SK-N-MC (cell line): Measurements from ENCODE around the gene ATRN.

Experiments
- DNase-seq: peaks from one replicate; pipeline ENCODE4 v3.0.0-alpha.2; 2011; ENCODE audit warnings: low read depth, low spot score
- H3K27ac ChIP-seq: fragments of 200-600 bp; sonication (generic); 2 replicates; pipeline ENCODE4 v1.5.1; 2016; ENCODE audit warnings: mixed run types
- H3K36me3 ChIP-seq: fragments of 200-600 bp; sonication (generic); 2 replicates; pipeline ENCODE4 v1.6.1; 2017; ENCODE audit warnings: antibody characterized with exemption, low read length, mixed read lengths; ENCODE audit not compliant: insufficient read depth
- H3K4me3 ChIP-seq: fragments of 200-600 bp; sonication (generic); 2 replicates; pipeline ENCODE4 v1.5.1; 2016
- H3K9ac ChIP-seq: fragments of 200-600 bp; sonication (generic); 2 replicates; pipeline ENCODE4 v1.8.0; 2017; ENCODE audit warnings: mixed run types, mixed read lengths; ENCODE audit not compliant: insufficient read length
- H3K9me3 ChIP-seq: fragments of 200-600 bp; sonication (generic); 2 replicates; pipeline ENCODE4 v1.6.1; 2017; ENCODE audit warnings: low read depth, mild to moderate bottlenecking, antibody characterized with exemption, low read length, moderate library complexity, mixed read lengths
- EZH2 ChIP-seq: fragments of 200-600 bp; sonication (generic); IDR thresholded peaks from one replicate; pipeline ENCODE4 v1.6.1; 2017; ENCODE audit warnings: antibody characterized with exemption
- FOXP2 ChIP-seq: optimal IDR thresholded peaks from 2 replicates; pipeline ENCODE3; 2011; ENCODE audit warnings: mild to moderate bottlenecking, moderate library complexity; ENCODE audit not compliant: insufficient read depth; ENCODE audit errors: extremely low read length, control extremely low read depth
- POLR2AphosphoS5 ChIP-seq: IDR thresholded peaks from 2 replicates; pipeline ENCODE4 v1.6.1; 2012; ENCODE audit warnings: mild to moderate bottlenecking, low read depth, low read length, borderline replicate concordance

The ATRN gene

DNA sequence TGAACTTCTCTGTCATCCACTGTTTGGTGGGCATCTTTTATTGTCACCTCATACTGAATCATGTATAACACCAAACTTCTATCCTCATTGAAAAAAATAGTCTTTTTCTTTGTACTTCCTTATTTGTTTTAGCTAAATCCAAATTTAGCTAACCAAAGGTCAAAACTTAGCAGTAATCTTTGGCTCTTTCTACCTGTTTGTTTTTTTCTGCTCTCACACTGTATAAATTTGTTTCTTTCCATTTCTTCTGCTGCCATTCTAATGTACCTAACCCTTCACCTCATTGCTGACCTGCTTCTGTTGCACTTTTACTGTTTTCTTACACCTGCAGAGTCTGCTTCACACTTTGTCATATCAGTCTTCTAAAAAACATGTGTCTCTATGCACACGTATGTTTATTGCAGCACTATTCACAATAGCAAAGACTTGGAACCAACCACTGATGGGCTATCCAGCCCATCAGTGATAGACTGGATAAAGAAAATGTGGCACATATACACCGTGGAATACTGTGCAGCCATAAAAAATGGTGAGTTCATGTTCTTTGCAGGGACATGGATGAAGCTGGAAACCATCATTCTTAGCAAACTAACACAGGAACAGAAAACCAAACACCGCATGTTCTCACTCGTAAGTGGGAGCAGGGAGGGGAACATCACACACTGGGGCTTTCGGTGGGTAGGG is 7.2 kb downstream of the ATRN start:
- TF ChIP-seq FOXP2 (no peak), POLR2AphosphoS5 (no peak), EZH2 (no peak)
- DNase-seq = no peak
- H3K9ac ChIP-seq = no peak overlapping the region

DNA sequence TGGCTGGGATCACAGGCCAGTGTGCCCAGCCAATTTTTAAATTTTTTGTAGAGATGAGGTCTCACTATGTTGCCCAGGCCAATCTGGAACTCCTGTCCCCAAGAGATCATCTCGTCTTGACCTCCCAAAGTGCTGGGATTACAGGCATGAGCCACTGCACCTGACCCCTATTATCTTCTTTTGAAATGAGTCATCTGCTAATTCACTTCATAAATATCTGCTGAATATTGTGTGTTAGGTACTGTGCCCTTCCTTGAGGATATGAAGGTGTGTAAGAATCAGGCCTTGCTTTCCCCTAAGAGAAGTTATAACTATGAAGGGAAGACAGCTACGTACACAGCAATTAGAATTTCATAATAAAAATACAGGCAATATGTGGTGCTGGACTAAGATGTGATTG is 8.2 kb downstream of the ATRN start:
- DNase-seq = no peak
- TF ChIP-seq FOXP2 (no peak), EZH2 (no peak), POLR2AphosphoS5 (no peak)
- H3K4me3 ChIP-seq = no peak overlapping the region
- no peak overlapping the region for H3K9ac ChIP-seq
- H3K27ac ChIP-seq = no peak overlapping the region
- H3K9me3 ChIP-seq = no peaks in the 10 kb centered on the region
- no peaks in the 10 kb centered on the region for H3K36me3 ChIP-seq

More for the DNA sequence above, 7.2 kb downstream of the ATRN start:
- Histone ChIP-seq H3K9me3 (no peaks in the 10 kb centered on the region), H3K4me3 (no peak overlapping the region), H3K27ac (no peak overlapping the region), H3K36me3 (no peaks in the 10 kb centered on the region)

DNA sequence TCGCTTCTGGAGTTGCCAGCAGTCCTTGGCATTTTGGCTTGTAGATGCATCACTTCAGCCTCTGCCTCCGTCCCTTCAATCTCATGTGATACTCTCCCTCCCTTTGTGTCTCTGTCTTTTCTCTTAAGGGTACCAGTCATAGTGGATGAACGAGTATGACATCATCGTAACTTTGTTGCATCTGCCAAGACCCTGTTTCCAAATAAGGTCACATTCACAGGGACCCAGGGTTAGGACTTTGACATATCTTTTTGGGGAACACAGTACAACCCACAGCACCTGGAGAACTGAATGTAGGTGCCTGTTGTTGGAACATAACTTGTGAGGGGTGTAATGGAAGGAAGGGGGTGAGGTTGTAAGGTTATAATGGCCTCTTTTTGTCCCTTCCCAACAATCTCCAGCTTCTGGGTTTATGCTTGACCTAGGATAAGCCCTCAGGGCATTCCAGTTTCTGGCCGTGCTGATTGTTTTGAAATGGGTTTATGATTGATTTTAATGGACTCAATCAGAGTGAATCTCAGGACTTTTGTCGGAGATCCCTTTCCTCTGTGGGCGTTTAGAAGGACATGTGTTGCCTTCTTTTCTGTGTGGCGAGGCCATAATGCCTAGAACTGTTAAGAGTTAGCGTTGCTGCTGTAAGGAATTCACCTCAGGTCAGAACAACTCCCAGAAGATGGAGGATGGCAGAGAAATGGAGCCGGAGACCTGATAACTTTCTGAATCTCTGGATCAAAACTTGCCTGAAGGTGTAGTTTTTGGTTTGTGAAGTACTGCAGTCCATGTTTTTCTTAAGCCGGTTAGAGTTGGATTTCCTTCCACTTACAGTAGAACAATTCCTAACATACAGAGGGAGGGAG is 9.2 kb downstream of the ATRN start:
- Histone ChIP-seq H3K4me3 (no peak overlapping the region), H3K9me3 (no peaks in the 10 kb centered on the region), H3K9ac (no peak overlapping the region), H3K27ac (no peak overlapping the region), H3K36me3 (no peaks in the 10 kb centered on the region)
- no peak for TF ChIP-seq POLR2AphosphoS5
- TF ChIP-seq EZH2 = no peak
- no peak for TF ChIP-seq FOXP2
- no peak for DNase-seq

DNA sequence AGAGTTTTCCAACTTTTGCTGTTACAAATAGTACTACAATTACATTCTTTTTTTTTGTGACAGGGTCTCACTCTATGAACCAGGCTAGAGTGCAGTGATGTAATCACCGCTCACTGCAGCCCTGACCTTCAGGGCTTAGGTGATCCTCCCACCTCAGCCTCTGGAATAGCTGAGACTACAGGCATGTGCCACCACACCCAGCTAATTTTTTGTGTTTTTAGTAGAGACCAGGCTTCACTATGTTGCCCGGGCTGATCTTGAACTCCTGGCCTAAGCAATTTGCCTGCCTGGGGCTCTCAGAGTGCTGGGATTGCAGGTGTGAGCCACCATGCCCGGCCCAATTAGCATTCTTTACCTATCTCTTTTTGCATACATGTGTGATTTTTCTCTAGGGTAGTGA is 12.5 kb downstream of the ATRN start:
- peaks cover 13% of the 10 kb centered on the region; the same call in 1 of the 2 replicates for H3K9me3 ChIP-seq
- no peaks in the 10 kb centered on the region for H3K36me3 ChIP-seq
- TF ChIP-seq EZH2 (no peak), FOXP2 (no peak), POLR2AphosphoS5 (no peak)
- no peak overlapping the region for H3K4me3 ChIP-seq
- no peak overlapping the region for H3K9ac ChIP-seq
- DNase-seq = no peak
- H3K27ac ChIP-seq = no peak overlapping the region

DNA sequence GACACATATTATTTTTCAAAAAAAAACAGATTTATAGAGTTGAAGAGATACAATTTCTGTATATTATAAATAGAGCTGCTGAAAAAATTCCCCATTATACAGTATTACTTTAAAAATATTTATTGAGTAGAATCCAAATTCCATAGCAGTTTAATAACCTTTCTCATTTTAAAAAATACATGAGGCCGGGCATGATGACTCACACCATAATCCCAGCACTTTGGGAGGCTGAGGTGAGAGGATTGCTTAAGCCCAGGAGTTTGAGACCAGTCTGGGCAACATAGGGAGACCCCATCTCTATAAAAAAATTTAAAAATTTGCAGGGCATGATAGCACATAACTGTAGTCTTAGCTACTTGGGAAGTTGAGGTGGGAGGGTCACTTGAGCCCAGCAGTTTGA is 13.0 kb downstream of the ATRN start:
- Histone ChIP-seq H3K4me3 (no peak overlapping the region), H3K36me3 (no peaks in the 10 kb centered on the region), H3K9ac (no peak overlapping the region), H3K9me3 (peaks cover 13% of the 10 kb centered on the region; the same call in 1 of the 2 replicates), H3K27ac (no peak overlapping the region)
- TF ChIP-seq EZH2 = no peak
- TF ChIP-seq FOXP2 = no peak
- no peak for TF ChIP-seq POLR2AphosphoS5
- no peak for DNase-seq

DNA sequence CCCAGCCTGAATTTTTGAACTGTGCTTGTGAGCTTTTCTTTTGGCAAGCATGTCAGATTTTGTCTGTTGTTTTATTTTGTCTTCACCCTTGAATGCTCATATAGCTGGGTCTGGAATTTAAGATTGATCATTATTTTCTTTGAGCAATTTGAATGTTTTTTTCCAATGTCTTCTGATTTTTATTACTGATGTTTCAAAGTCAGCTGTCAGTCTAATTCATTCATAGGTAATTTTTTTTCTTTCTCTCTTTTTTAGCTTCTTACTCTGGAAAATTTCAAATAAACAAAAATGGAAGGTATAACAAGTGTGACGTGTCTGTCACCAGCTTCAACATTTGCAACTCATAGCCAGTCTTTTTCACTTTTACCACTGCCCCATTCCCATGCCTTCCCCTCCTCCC is 15.1 kb downstream of the ATRN start:
- Histone ChIP-seq H3K9ac (no peak overlapping the region), H3K27ac (no peak overlapping the region), H3K36me3 (no peaks in the 10 kb centered on the region), H3K9me3 (peaks cover 13% of the 10 kb centered on the region; the same call in 1 of the 2 replicates), H3K4me3 (no peak overlapping the region)
- TF ChIP-seq POLR2AphosphoS5 (no peak), EZH2 (no peak), FOXP2 (no peak)
- no peak for DNase-seq

DNA sequence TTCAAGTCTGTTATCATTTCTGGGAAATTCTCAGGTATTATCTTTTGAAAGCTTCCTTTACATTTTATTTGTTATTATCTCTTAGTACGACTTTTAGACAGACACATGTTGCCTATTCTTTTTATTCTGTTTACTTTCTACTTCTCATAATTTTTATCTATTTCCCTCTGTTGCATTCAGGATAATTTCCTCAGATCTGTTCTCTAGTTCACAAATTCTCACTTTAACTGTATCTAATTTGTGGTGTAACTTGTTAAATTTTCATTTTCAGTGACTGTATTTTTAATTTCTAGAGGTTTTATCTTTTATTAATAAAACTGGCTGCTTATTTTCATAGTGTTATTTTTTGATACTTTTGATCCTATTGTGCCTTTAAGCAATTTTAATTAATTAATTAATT is 16.0 kb downstream of the ATRN start:
- no peaks in the 10 kb centered on the region for H3K36me3 ChIP-seq
- TF ChIP-seq POLR2AphosphoS5 (no peak), EZH2 (no peak), FOXP2 (no peak)
- no peak for DNase-seq
- no peak overlapping the region for H3K4me3 ChIP-seq
- H3K9ac ChIP-seq = no peak overlapping the region
- H3K9me3 ChIP-seq = peaks cover 13% of the 10 kb centered on the region; the same call in 1 of the 2 replicates
- H3K27ac ChIP-seq = no peak overlapping the region

DNA sequence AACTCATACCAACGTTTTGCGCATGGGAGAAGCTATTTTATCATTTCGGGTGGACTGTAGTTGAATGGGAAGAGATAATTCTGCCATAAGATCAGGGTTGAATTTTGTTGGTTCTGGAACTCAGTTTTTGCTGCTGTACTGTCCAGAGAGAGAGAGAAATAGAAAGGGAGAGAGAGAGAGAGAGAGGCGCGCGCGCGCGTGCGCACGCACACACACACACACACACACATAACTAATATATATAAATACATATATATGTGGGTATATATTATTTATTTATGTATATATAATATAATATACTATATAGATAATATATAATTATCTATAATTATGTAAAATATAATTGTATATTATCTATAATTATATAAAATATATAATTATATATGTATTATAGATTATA is 21.9 kb downstream of the ATRN start:
- DNase-seq = no peak

DNA sequence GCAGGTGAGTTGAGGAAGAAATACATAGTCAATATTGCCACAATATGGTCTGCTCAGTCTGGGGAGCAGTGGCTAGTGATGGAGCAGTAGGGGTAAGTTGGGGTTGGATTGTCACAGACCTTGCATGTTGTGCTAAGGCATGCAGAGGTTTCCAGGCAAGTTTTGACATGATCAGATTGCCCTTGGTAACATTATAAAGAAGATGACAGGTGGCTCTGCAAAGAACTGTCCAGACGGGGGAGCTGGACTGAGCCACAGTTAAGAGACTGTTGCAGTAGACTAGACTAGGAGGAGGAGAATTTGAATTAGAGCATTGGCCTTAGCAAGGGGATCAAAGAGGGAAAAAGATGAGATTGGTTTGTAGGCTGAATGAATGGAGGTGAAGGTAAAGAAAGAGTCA is 23.4 kb downstream of the ATRN start:
- H3K36me3 ChIP-seq = no peaks in the 10 kb centered on the region
- no peak overlapping the region for H3K27ac ChIP-seq
- no peak for DNase-seq
- H3K9ac ChIP-seq = no peak overlapping the region
- no peak for TF ChIP-seq EZH2
- TF ChIP-seq FOXP2 = no peak
- TF ChIP-seq POLR2AphosphoS5 = no peak
- H3K9me3 ChIP-seq = no peaks in the 10 kb centered on the region
- H3K4me3 ChIP-seq = no peak overlapping the region

More for the DNA sequence above, 21.9 kb downstream of the ATRN start:
- Histone ChIP-seq H3K4me3 (no peak overlapping the region), H3K9me3 (no peaks in the 10 kb centered on the region), H3K27ac (no peak overlapping the region), H3K9ac (no peak overlapping the region), H3K36me3 (no peaks in the 10 kb centered on the region)
- TF ChIP-seq FOXP2 = no peak
